HG03571 (cell line): ENCODE measurements around the gene ZDHHC23.

ENCODE experiments used
- ATAC-seq: cut with Tn5 transposase; IDR thresholded peaks from one replicate; pipeline ENCODE4 v1.9.1; 2021; ENCODE audit not compliant: unreplicated experiment

Gene ZDHHC23

DNA sequence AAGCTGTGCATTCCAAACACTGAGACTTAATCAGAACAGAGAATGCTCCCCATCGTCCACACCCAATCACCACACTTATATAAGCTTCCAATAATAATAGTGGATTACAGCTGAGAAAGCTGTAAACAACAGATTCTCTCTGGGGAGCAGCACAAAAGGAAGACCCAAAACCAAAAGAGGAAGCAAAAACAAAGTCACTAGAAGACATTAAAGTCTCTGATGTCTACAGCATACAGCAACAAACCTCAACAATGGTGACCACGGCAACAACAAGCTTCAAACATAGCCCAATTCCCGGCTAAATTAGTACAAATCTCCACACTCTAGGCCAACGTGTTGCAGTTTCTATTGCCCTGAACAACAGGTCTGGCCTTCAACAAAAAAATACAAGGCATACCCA is 37.7 kb downstream of the ZDHHC23 start:
- ATAC-seq = no peak

GRCh38 chr3:114005481-114005880 is 57.7 kb downstream of the ZDHHC23 start:
- peak; percentile 92 for ATAC-seq

GRCh38 chr3:114011059-114011797 is 63.4 kb downstream of the ZDHHC23 start:
- ATAC-seq = no peak
